HG03159 (cell line): ENCODE results near the gene CLECL1.
"Not testable (repeated sequence)": the region's sequence is repeated elsewhere in the genome, so short reads cannot be mapped to it uniquely, and the experiment has no call there.

Source experiments
- ATAC-seq: cut with Tn5 transposase; IDR thresholded peaks from one replicate; pipeline ENCODE4 v1.9.1; 2021; ENCODE audit warnings: mild to moderate bottlenecking, moderate library complexity; ENCODE audit not compliant: unreplicated experiment

Gene CLECL1

GRCh38 chr12:9752145-9752933, 19.4 kb upstream of the CLECL1 start:
- no peak for ATAC-seq

GRCh38 chr12:9751204-9752144, 18.6 kb upstream of the CLECL1 start:
- no peak for ATAC-seq

- peak; percentile 57 for ATAC-seq
Measured at GRCh38 chr12:9750276-9751203, 17.6 kb upstream of the CLECL1 start.

GRCh38 chr12:9749640-9750039, 16.7 kb upstream of the CLECL1 start:
- no peak for ATAC-seq

- ATAC-seq, result no peak
Measured at GRCh38 chr12:9745199-9745598, 12.3 kb upstream of the CLECL1 start.

GRCh38 chr12:9742661-9743060, 9.8 kb upstream of the CLECL1 start:
- no peak for ATAC-seq

GRCh38 chr12:9741726-9742125, 8.8 kb upstream of the CLECL1 start:
- ATAC-seq, result peak; percentile 77

GRCh38 chr12:9740106-9740750, 7.3 kb upstream of the CLECL1 start:
- no peak for ATAC-seq

GRCh38 chr12:9739404-9740105, 6.7 kb upstream of the CLECL1 start:
- ATAC-seq, result not testable (repeated sequence)

- not testable (repeated sequence) for ATAC-seq
Measured at GRCh38 chr12:9738905-9739304, 6.0 kb upstream of the CLECL1 start.

- ATAC-seq, result no peak
Measured at GRCh38 chr12:9736936-9737705, 4.2 kb upstream of the CLECL1 start.

GRCh38 chr12:9735601-9736000, 2.7 kb upstream of the CLECL1 start:
- ATAC-seq, result no peak

- peak; percentile 38 for ATAC-seq
Measured at GRCh38 chr12:9731797-9732196, 1.1 kb downstream of the CLECL1 start.

- no peak for ATAC-seq
Measured at GRCh38 chr12:9731393-9731792, 1.5 kb downstream of the CLECL1 start.

GRCh38 chr12:9730591-9730990, 2.3 kb downstream of the CLECL1 start:
- ATAC-seq, result no peak

- no peak for ATAC-seq
Measured at GRCh38 chr12:9730011-9730410, 2.9 kb downstream of the CLECL1 start.

GRCh38 chr12:9729082-9729481, 3.8 kb downstream of the CLECL1 start:
- ATAC-seq, result no peak

- ATAC-seq, result no peak
Measured at GRCh38 chr12:9727813-9728212, 5.1 kb downstream of the CLECL1 start.
